K562 (cell line): ENCODE measurements around the gene SLC39A5. TPM values are rescaled to one million over a fixed set of nuclear protein-coding genes. Genes with fewer than 3 reads are reported as not detected.

Experiments used
- BMI1 ChIP-seq: fragments of 150-350 bp; IDR thresholded peaks from 2 replicates; pipeline ENCODE4 v1.6.1; 2014; ENCODE audit warnings: low read length
- CBX3 ChIP-seq, 2 experiments: IDR thresholded peaks; 1 replicate in 1 of 2; 2 replicates in 1 of 2; pipeline ENCODE4 v1.6.1; 2012; ENCODE audit warnings: inconsistent platforms in 2 of 2, low read length in 2 of 2, borderline replicate concordance in 1 of 2, control low read depth in 1 of 2
- FOSL1 ChIP-seq: fragments of 200-800 bp; sonication (Bioruptor generic); conservative IDR thresholded peaks from 2 replicates; pipeline ENCODE4 v1.6.1; 2016; ENCODE audit warnings: missing genetic modification characterization, missing compliant biosample characterization
- FOXJ3 ChIP-seq: sonication (generic); formaldehyde crosslinking; IDR thresholded peaks from 2 replicates; pipeline ENCODE4 v1.4.0; 2020; ENCODE audit warnings: mild to moderate bottlenecking, missing genetic modification reagents
- ID3 ChIP-seq, 2 experiments: fragments of 250-450 bp in 1 of 2; fragments of 450-650 bp in 1 of 2; sonication (Bioruptor Pico) in 1 of 2; IDR thresholded peaks; 2 replicates each; pipeline versions ENCODE4 v1.6.1 to v1.8.0; 2016 to 2021; ENCODE audit warnings: mild to moderate bottlenecking in 2 of 2, moderate library complexity in 2 of 2, missing compliant biosample characterization in 1 of 2, missing genetic modification characterization in 1 of 2
- JUND ChIP-seq, 2 experiments: IDR thresholded peaks; 2 replicates in 1 of 2; 3 replicates in 1 of 2; pipeline ENCODE4 v1.6.1; 2011; ENCODE audit warnings: borderline replicate concordance in 2 of 2, low read depth in 2 of 2, low read length in 2 of 2, improper control_type of control experiment in 1 of 2, missing biosample characterization in 1 of 2, missing genetic modification characterization in 1 of 2, missing genetic modification reagents in 1 of 2
- POLR2G ChIP-seq: fragments of 200-400 bp; formaldehyde crosslinking; IDR thresholded peaks from 2 replicates; pipeline ENCODE4 v1.6.1; 2017; ENCODE audit warnings: low read depth, mild to moderate bottlenecking, antibody characterized with exemption, low read length, moderate library complexity
- PRMT5 ChIP-seq: sonication (generic); formaldehyde crosslinking; IDR thresholded peaks from 2 replicates; pipeline ENCODE4 v1.5.0; 2020; ENCODE audit warnings: missing genetic modification reagents
- RBBP5 ChIP-seq: fragments of 200-600 bp; sonication (generic); IDR thresholded peaks from 2 replicates; pipeline ENCODE4 v1.6.1; 2012; ENCODE audit warnings: borderline replicate concordance, mild to moderate bottlenecking, low read length, control low read depth, inconsistent platforms; ENCODE audit not compliant: insufficient read depth, poor library complexity, severe bottlenecking
- STAT5A ChIP-seq: IDR thresholded peaks from 2 replicates; pipeline ENCODE4 v1.6.1; 2012; ENCODE audit warnings: low read length, inconsistent platforms, borderline replicate concordance
- TAF7 ChIP-seq: fragments of 450-650 bp; IDR thresholded peaks from 2 replicates; pipeline ENCODE4 v1.6.1; 2016; ENCODE audit warnings: missing genetic modification characterization, missing compliant biosample characterization
- TEAD2 ChIP-seq: fragments of 450-650 bp; IDR thresholded peaks from 2 replicates; pipeline ENCODE4 v1.6.1; 2016; ENCODE audit warnings: missing genetic modification characterization, control low read depth, missing compliant biosample characterization
- U2AF1 ChIP-seq: fragments of 200-400 bp; formaldehyde crosslinking; optimal IDR thresholded peaks from 2 replicates; pipeline ENCODE3; 2017; ENCODE audit warnings: mild to moderate bottlenecking, low read depth, low read length, moderate library complexity
- XRCC4 ChIP-seq: IDR thresholded peaks from one replicate; pipeline ENCODE4 v1.6.1; 2011; ENCODE audit not compliant: insufficient read depth, insufficient read length; ENCODE audit errors: extremely low read depth
- ZNF212 ChIP-seq: fragments of 450-650 bp; formaldehyde crosslinking; IDR thresholded peaks from 2 replicates; pipeline ENCODE4 v1.4.0; 2020; ENCODE audit warnings: mild to moderate bottlenecking
- polyA plus RNA-seq, 8 experiments: library from polyadenylated mRNA; depleted of rRNA in 4 of 8; stranded (reverse) in 5 of 8; unstranded in 3 of 8; fragments of >200 nt; fragmentation: Nextera tagmentation in 2 of 8; fragmentation: Illumina TruSeq in 1 of 8; extraction: Ambion mirVana in 2 of 8; extraction: Trizol in 1 of 8; gene quantifications; 2 replicates each; pipeline versions ENCODE4 v1.2.1 to v1.2.3, GENCODE V29; 2011 to 2014; ENCODE audit warnings: inconsistent platforms in 1 of 8, missing spikeins in 1 of 8
- total RNA-seq, 7 experiments: library from RNA; depleted of rRNA in 6 of 7; stranded (reverse); fragments of >200 nt in 6 of 7; fragmentation: Illumina TruSeq in 2 of 7; extraction: Trizol in 2 of 7; gene quantifications; 2 replicates each; pipeline versions ENCODE4 v1.2.1 to v1.2.3, GENCODE V29; 2011 to 2021; ENCODE audit warnings: low replicate concordance in 1 of 7
- TF ChIP-seq, protein P1 (sequence below): IDR thresholded peaks from 2 replicates; pipeline ENCODE4 v1.6.1; 2011; ENCODE audit warnings: borderline replicate concordance, low read depth, mild to moderate bottlenecking, moderate library complexity, low read length; ENCODE audit not compliant: insufficient read depth, poor library complexity, severe bottlenecking
- TF ChIP-seq, protein P2 (sequence below), 2 experiments: fragments of 450-650 bp; formaldehyde crosslinking in 1 of 2; IDR thresholded peaks; 2 replicates each; pipeline versions ENCODE4 v1.4.0 to v1.6.1; 2014 to 2020; ENCODE audit warnings: mild to moderate bottlenecking in 2 of 2, borderline replicate concordance in 1 of 2, low read depth in 1 of 2

SLC39A5 gene
- total and polyA plus RNA-seq, 9 of the 15 experiments (the other 6 are each of a cell fraction or from before 2014, with no cell fraction given), result 0.08 to 0.10 TPM; not detected in 7

DNA sequence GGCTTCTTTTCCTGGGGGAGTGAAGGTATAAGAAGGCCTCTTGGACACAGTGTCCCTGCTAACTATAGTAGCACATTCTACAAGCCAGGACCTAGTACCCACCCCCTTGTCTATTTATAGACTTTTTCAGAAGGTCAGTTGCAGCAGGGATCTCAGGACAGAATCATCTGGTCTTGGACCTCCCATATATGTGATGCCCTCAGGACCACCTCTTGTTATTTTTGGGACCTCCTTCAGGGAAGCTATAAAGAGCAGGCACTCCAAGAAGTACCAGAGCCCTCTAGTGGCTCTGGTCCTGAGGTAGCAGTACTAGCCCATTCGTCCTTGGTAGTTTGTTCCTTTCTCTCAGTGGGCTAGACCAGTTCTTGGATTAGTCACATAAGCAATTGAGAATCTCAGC is 41.2 kb downstream of the SLC39A5 start (continued):
- no peak for TF ChIP-seq XRCC4
- no peak for TF ChIP-seq CBX3 (IDR thresholded peaks at IDR 0.05; ENCODE audit: borderline replicate concordance in 1 of 2, low read length in 2 of 2)
- no peak for TF ChIP-seq FOXJ3 (CRISPR knock-in tag)
- no peak for TF ChIP-seq FOSL1
- no peak for TF ChIP-seq U2AF1
- no peak for TF ChIP-seq TAF7
- TF ChIP-seq POLR2G, result no peak
- TF ChIP-seq STAT5A, result no peak
- TF ChIP-seq, protein P1, sequence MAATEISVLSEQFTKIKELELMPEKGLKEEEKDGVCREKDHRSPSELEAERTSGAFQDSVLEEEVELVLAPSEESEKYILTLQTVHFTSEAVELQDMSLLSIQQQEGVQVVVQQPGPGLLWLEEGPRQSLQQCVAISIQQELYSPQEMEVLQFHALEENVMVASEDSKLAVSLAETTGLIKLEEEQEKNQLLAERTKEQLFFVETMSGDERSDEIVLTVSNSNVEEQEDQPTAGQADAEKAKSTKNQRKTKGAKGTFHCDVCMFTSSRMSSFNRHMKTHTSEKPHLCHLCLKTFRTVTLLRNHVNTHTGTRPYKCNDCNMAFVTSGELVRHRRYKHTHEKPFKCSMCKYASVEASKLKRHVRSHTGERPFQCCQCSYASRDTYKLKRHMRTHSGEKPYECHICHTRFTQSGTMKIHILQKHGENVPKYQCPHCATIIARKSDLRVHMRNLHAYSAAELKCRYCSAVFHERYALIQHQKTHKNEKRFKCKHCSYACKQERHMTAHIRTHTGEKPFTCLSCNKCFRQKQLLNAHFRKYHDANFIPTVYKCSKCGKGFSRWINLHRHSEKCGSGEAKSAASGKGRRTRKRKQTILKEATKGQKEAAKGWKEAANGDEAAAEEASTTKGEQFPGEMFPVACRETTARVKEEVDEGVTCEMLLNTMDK, result peak; percentile 43
- TF ChIP-seq BMI1, result no peak
- TF ChIP-seq, protein P2, sequence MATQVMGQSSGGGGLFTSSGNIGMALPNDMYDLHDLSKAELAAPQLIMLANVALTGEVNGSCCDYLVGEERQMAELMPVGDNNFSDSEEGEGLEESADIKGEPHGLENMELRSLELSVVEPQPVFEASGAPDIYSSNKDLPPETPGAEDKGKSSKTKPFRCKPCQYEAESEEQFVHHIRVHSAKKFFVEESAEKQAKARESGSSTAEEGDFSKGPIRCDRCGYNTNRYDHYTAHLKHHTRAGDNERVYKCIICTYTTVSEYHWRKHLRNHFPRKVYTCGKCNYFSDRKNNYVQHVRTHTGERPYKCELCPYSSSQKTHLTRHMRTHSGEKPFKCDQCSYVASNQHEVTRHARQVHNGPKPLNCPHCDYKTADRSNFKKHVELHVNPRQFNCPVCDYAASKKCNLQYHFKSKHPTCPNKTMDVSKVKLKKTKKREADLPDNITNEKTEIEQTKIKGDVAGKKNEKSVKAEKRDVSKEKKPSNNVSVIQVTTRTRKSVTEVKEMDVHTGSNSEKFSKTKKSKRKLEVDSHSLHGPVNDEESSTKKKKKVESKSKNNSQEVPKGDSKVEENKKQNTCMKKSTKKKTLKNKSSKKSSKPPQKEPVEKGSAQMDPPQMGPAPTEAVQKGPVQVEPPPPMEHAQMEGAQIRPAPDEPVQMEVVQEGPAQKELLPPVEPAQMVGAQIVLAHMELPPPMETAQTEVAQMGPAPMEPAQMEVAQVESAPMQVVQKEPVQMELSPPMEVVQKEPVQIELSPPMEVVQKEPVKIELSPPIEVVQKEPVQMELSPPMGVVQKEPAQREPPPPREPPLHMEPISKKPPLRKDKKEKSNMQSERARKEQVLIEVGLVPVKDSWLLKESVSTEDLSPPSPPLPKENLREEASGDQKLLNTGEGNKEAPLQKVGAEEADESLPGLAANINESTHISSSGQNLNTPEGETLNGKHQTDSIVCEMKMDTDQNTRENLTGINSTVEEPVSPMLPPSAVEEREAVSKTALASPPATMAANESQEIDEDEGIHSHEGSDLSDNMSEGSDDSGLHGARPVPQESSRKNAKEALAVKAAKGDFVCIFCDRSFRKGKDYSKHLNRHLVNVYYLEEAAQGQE (IDR thresholded peaks at IDR 0.05; ENCODE audit: borderline replicate concordance), result peak; percentile 44; the same call in 1 of the 2 replicates
- TF ChIP-seq, protein P2 (CRISPR knock-in tag; IDR thresholded peaks at IDR 0.05; ENCODE audit: low read depth), result no peak
- TF ChIP-seq TEAD2 (tag), result no peak
- TF ChIP-seq PRMT5, result no peak
- no peak for TF ChIP-seq ID3 (CRISPR knock-in tag; IDR thresholded peaks at IDR 0.05)
- no peak for TF ChIP-seq ID3 (tag; IDR thresholded peaks at IDR 0.05)
- TF ChIP-seq JUND (IDR thresholded peaks at IDR 0.05; ENCODE audit: borderline replicate concordance, low read depth, low read length), result no peak
- no peak for TF ChIP-seq JUND (tag; IDR thresholded peaks at IDR 0.05; ENCODE audit: borderline replicate concordance, low read depth, low read length)
- TF ChIP-seq ZNF212 (CRISPR knock-in tag), result no peak
- no peak for TF ChIP-seq RBBP5
